GM18867 (cell line): ENCODE data around the gene IFFO2.

Experiments
- ATAC-seq: cut with Tn5 transposase; IDR thresholded peaks from one replicate; pipeline ENCODE4 v1.9.1; 2021; ENCODE audit warnings: mild to moderate bottlenecking, moderate library complexity; ENCODE audit not compliant: unreplicated experiment

Gene IFFO2

GRCh38 chr1:18956193-18957135 lies at the start of gene IFFO2:
Gene IFFO2, minus strand, starts transcription at chr1:18956676. Its CDS starts 344 bp downstream, at chr1:18956332.
- ATAC-seq, result peak; percentile 71

GRCh38 chr1:19006000-19006399 lies 49.5 kb upstream of the IFFO2 start:
- ATAC-seq, result no peak

DNA sequence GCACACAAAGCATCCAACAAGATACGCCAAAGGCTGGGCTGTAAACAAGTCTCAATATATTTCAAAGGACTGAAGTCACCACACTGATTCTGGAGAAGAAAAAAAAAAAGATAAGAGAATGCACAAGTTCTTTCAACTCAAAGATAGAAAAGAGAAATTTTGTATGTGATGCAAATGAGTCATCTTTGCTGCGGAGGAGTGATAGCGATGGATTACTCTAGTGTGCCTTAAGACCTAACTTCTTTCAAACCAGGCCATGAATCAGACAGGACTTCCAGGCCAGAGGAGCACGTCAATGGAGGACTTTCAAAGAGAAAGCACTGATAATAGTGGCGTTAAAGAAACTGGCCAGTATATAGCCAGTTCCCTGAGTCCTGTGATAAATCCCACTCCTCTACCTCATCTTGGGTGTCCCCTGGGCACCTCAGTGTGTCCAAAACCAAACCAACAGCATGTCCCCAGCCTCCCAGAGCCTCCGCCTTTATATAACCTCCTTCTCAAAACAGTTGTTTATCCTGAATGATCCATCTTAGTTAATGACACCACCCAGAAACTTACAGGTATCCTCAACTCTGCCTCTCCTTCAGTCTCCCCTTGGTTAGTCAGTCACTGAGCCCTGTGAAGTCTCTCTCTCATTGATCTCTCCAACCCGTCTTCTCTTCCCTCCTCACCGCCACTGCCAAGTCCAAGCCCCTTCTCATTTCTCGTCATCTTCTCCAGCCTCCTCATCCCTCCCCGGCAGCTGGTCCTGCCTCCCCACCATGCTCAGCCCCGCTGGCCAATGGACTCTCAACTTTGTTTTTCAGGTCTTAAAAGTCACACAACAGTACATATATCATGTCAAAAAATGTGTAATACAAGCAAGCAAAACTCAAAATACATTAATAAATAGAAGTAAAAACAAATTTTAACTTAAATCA lies 47.2 kb upstream of the IFFO2 start:
- ATAC-seq, result no peak

DNA sequence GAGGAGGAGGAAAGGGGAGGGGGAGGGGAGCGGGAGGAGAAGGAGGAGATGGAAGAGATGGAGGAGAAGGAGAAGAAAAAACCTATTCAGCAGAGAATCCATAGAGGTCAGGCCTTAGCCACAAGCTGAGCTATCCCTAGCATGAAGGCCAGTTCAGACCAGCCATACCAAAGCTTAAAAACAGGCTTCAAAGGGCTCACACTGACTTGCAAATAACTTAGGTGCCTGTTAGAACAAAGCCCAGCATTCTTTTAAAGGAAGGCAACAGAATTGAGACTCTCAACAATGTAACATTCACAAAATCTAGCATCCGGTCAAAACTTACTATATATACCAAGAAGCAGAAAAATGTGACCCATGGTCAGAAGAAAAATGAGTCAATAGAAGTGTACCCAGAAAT lies 43.6 kb upstream of the IFFO2 start:
- ATAC-seq, result no peak

DNA sequence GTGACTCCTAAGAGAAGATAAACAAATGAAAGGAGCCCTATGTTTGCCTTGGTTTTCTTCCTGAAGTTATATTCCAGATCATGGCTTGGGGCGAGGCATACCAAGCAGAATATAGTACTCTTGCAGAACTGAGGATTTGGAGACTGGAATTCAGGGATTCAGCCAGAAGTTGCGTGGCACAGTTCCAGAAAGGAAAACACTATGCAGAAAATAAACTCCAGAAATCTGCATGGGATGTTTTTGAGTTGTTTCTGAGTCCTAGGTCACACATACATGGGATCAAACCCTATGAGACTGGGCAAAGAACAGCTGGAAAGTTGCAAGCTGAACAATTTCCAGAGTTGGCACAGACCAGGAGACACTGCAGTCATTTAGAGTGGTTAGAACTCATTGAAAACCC lies 42.9 kb upstream of the IFFO2 start:
- no peak for ATAC-seq

DNA sequence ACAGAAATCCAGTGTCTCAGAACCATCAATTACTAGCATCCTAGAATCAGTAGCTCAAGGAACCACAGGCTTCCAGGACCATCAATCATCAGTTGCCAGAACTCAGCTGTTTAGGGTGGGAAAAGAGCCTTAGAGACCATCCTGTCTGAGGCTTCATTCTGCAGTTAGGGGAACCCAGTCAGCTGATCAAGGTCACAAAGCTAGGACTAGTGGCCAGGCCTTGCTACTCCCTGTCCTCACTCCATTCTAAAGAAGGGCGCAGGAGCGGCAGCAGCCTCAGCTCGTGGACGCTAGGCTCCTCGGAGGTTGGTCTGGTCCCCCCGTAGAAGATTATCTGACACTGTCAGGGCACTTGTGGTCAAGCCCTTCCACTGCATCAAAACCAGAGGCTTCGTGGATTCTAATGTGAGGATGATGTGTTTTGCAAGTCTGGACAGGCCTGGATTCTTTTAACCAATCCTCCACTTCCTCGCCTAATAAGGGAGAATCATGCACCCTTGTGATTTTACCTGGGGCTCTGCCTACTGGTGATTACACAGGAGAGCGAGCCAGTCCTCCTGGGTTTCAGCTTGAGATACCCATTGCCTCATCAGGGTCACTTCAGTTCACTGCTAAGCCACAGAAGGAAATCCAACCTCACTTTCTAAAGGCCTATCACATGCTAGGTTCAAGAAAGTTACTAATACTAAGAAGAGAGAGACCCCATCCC lies 41.7 kb upstream of the IFFO2 start:
- no peak for ATAC-seq

GRCh38 chr1:18997508-18997907 lies 41.0 kb upstream of the IFFO2 start:
- no peak for ATAC-seq

DNA sequence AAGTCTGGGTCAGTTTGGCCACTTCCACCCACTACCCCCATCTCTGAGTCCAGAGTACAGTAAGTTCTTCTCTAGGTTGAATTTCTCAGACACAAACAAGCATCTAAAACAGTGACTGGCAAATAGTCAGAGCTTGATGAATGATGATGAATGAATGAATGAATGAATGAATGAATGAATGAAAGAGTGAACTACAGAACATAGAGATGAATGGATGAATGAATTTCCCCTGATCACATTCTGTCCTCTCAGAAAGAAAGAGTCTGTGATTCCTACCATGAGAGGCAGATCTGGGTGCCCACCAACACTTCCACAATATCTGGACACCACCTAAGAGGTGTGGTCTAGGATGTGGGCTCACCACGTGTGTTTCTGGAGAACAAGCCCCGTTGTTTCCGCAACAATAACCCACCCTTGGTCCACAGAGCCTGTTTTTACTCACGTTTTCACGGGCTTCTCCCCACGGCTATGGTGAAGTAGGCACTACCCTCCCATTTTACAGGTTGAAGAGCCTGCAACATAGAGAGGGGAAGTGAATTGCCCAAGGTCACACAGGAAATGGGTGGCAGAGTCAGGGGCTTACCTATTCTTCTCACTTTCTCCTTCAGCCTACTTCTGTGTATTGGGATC lies 40.2 kb upstream of the IFFO2 start:
- no peak for ATAC-seq

DNA sequence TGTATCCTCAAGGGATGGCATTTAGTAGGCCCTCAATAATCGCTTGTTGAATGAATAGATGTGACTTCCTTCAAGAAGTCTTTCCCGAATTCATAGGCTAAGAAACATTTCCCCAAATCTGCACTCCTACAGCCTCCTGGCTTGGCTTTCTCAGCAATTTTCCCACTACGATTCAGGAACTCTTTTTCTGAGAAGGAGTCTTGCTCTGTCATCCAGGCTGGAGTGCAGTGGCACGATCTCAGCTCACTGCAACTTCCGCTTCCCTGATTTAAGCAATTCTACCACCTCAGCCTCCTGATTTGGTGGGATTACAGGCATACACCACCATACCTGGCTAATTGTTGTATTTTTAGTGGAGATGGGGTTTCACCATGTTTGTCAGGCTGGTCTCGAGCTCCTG lies 37.9 kb upstream of the IFFO2 start:
- ATAC-seq, result no peak

GRCh38 chr1:18992646-18993045 lies 36.2 kb upstream of the IFFO2 start:
- no peak for ATAC-seq

GRCh38 chr1:18991585-18991984 lies 35.1 kb upstream of the IFFO2 start:
- no peak for ATAC-seq

DNA sequence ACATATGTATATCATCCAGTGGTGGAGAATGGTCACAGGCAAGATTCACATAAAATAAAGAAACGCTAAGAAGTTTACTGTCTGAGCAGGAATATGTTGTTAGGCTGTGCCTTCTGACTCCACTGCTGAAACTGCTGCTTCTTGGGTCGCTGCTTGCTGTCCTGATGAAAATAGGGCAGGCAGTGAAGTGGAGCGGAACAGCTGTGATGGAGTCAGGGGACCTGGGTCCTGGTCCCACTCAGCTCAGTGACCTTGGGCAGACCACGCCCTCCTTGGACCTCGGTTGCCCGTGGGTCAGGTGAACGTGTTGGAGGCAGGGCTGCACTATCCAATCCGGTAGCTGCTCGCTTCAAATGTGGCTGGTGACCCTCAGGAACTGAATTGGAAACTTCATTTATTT lies 33.4 kb upstream of the IFFO2 start:
- no peak for ATAC-seq

DNA sequence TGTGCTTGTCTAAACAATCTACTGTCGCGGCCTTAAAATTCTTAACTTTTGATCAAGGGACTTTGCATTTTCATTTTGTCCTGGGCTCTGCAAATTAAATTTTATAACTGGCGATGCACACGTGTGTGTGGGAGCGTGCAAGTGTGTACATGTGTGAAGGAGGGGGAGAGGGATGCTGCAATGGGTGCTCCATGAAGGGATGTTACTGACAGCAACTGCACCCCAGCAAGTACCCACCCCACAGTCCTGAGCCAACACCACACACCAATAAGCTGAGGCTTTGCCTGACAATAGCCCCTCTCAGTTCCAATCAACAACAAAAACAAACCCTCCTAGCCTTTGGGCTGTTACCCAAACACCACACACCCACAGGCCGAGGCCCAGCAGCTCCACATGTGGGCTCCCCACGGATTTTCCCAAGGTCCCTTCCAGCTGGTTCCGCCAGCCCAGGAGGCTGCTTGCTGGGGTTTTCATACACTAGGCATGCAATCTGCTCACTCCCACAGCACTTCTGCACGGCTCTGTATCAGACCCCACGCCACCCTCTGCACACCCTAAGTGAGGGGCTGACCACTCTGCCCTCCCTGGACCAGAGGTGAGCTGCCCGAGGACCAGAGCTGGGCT lies 32.8 kb upstream of the IFFO2 start:
- no peak for ATAC-seq

GRCh38 chr1:18981242-18981641 lies 24.8 kb upstream of the IFFO2 start:
- ATAC-seq, result no peak

GRCh38 chr1:18978706-18979105 lies 22.2 kb upstream of the IFFO2 start:
- no peak for ATAC-seq

- no peak for ATAC-seq
These were observed 21.0 kb upstream of the IFFO2 start for GRCh38 chr1:18977428-18977827.

GRCh38 chr1:18976096-18976495 lies 19.6 kb upstream of the IFFO2 start:
- ATAC-seq, result no peak

DNA sequence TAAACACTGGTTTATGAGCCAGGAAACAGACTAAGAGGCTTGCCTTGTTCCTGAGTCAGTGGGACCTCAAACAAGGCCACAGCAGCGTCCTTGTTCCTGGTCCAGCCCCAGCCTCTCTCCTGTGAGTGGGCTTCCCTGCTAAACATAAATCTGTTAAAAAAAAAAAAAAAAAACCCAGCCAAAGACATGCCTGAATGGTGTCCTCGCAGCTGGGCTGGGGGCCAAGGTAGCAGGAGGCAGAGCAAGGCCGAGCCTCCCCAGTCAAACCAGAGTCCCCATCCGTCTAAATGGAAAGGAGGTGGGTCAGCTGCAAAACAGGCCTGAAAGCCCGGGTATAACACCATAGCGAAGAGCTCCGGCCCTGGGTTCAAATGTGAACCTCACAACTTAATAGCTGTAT lies 18.1 kb upstream of the IFFO2 start:
- no peak for ATAC-seq

DNA sequence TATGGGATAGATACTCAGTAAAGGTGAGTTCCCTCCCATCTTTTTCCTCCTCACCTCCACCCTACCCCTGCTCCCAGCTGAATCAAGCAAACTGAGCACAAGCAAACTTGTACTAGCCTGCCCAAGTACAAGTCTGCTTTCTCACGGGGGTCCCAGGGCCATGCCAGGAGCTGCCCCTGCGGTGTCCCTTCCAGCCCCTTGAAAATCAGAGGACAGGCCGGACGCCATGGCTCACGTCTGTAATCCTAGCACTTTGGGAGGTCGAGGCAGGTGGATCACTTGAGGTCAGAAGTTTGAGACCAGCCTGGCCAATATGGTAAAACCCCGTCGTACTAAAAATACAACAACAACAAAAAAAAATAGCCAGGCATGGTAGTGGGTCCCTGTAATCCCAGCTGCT lies 17.5 kb upstream of the IFFO2 start:
- ATAC-seq, result no peak

- no peak for ATAC-seq
These were observed 17.0 kb upstream of the IFFO2 start for GRCh38 chr1:18973446-18973955.
